Measurements from ENCODE around the gene SLC9A9. TPM values are rescaled to one million over a fixed set of nuclear protein-coding genes. Genes with fewer than 3 reads are reported as not detected.

The SLC9A9 gene
- total RNA-seq, 4 donors from 2014 or later = 1.1 to 15.9 (median 9.7) TPM

DNA sequence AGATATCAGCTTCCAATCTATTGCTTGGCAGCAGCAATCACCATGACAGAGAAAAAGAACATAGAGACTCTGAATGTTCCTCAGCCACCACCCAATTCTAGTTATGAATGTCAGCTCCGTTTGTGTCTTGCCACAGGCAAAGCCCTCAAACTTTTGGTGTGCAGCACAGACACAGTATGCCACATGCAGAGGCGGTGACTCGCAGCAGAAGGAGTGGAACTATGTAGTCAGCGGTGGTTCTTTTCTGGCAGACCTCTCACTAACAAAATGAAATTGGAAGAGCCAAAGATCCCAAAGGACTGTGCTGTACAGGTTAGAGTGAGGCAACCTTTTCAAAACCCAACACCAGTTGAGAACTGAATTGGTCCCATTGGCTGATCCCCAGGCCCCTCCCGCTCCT, 220.9 kb downstream of the SLC9A9 start:
- WGBS, 2 donors (ENCODE audit: low coverage in 1 of 2) = 85 to 96% methylated on average over 4 to 5 of the region's 5 CpGs
- Histone ChIP-seq H3K36me3 (no peaks in the 10 kb centered on the region), H3K4me3 (no peak overlapping the region), H3K27ac (no peak overlapping the region), H3K9me3 (no peaks in the 10 kb centered on the region), H3K4me1 (no peaks in the 10 kb centered on the region), H3K27me3 (no peaks in the 10 kb centered on the region)
- TF ChIP-seq POLR2AphosphoS5 (IDR thresholded peaks at IDR 0.05) (no peak), EP300 (IDR thresholded peaks at IDR 0.05; ENCODE audit: low read depth) (no peak), CTCF (IDR thresholded peaks at IDR 0.05) (no peak), POLR2A (IDR thresholded peaks at IDR 0.05) (no peak)
- intact Hi-C loops (cut with DNase I; ENCODE audit: low total_unique reads) (no loop called here), in situ Hi-C loops (cut with MboI; ENCODE audit: low pct_ligation_motif_present in 1 of 4, low pct_unique_long_range_greater_than_20kb in 1 of 4, low sequenced_read_pairs in 3 of 4) (no loop called here)
- DNase-seq = no peak

- Histone ChIP-seq H3K4me3 (no peak overlapping the region), H3K27me3 (no peaks in the 10 kb centered on the region), H3K4me1 (no peaks in the 10 kb centered on the region), H3K27ac (no peak overlapping the region), H3K36me3 (no peaks in the 10 kb centered on the region), H3K9me3 (no peaks in the 10 kb centered on the region)
- in situ Hi-C loops (cut with MboI; ENCODE audit: low pct_ligation_motif_present in 1 of 4, low pct_unique_long_range_greater_than_20kb in 1 of 4, low sequenced_read_pairs in 3 of 4) (no loop called here), intact Hi-C loops (cut with DNase I; ENCODE audit: low total_unique reads) (no loop called here)
- no peak for DNase-seq
- WGBS, 2 donors (ENCODE audit: low coverage in 1 of 2) = 77 to 86% methylated on average over 4 of the region's 4 CpGs
- TF ChIP-seq POLR2A (IDR thresholded peaks at IDR 0.05) = no peak
- no peak for TF ChIP-seq POLR2AphosphoS5 (IDR thresholded peaks at IDR 0.05)
- no peak for TF ChIP-seq EP300 (IDR thresholded peaks at IDR 0.05; ENCODE audit: low read depth)
These were observed 229.0 kb downstream of the SLC9A9 start for GRCh38 chr3:143619231-143619630.

GRCh38 chr3:143617050-143617449, 231.2 kb downstream of the SLC9A9 start:
- DNase-seq = no peak
- H3K4me1 ChIP-seq = no peaks in the 10 kb centered on the region
- no peak for TF ChIP-seq POLR2A (IDR thresholded peaks at IDR 0.05)
- no peak for TF ChIP-seq POLR2AphosphoS5 (IDR thresholded peaks at IDR 0.05)
- TF ChIP-seq EP300 (IDR thresholded peaks at IDR 0.05; ENCODE audit: low read depth) = no peak
- TF ChIP-seq CTCF (IDR thresholded peaks at IDR 0.05) = no peak
- intact Hi-C loops (cut with DNase I; ENCODE audit: low total_unique reads) = no loop called here
- no peaks in the 10 kb centered on the region for H3K9me3 ChIP-seq
- 87 to 90% methylated on average over 2 of the region's 2 CpGs for WGBS, 2 donors (ENCODE audit: low coverage in 1 of 2)
- no peak overlapping the region for H3K4me3 ChIP-seq
- H3K36me3 ChIP-seq = no peaks in the 10 kb centered on the region
- H3K27me3 ChIP-seq = no peaks in the 10 kb centered on the region
- H3K27ac ChIP-seq = no peak overlapping the region
- in situ Hi-C loops (cut with MboI; ENCODE audit: low pct_ligation_motif_present in 1 of 4, low pct_unique_long_range_greater_than_20kb in 1 of 4, low sequenced_read_pairs in 3 of 4) = no loop called here

GRCh38 chr3:143613226-143613625, 235.0 kb downstream of the SLC9A9 start:
- H3K4me3 ChIP-seq = no peak overlapping the region
- intact Hi-C loops (cut with DNase I; ENCODE audit: low total_unique reads) = no loop called here
- H3K4me1 ChIP-seq = no peaks in the 10 kb centered on the region
- no peak for DNase-seq
- no peaks in the 10 kb centered on the region for H3K27me3 ChIP-seq
- no peaks in the 10 kb centered on the region for H3K36me3 ChIP-seq
- in situ Hi-C loops (cut with MboI; ENCODE audit: low pct_ligation_motif_present in 1 of 4, low pct_unique_long_range_greater_than_20kb in 1 of 4, low sequenced_read_pairs in 3 of 4) = no loop called here
- TF ChIP-seq CTCF (IDR thresholded peaks at IDR 0.05) (no peak), POLR2AphosphoS5 (IDR thresholded peaks at IDR 0.05) (no peak), POLR2A (IDR thresholded peaks at IDR 0.05) (no peak), EP300 (IDR thresholded peaks at IDR 0.05; ENCODE audit: low read depth) (no peak)
- no peaks in the 10 kb centered on the region for H3K9me3 ChIP-seq
- no peak overlapping the region for H3K27ac ChIP-seq

DNA sequence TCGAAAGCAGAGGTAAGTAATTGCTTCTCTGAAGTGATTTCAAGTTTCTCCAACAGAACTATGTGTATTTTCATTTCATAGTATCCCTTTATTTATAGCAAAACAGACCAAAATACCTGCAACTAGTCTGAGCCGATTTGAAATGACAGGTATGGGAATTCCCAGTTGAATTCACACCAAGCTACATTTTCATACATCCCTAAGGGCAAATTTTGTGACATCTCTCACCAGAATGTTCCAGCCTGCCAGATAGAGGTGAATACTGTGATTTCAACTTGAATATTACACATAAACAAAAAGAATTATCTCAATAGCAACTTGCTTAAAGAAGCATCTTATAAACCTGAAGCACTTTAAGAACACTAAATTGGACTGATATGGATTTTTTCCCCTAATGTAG, 235.7 kb downstream of the SLC9A9 start:
- WGBS, 2 donors (ENCODE audit: low coverage in 1 of 2) = 82 to 100% methylated on average over 2 of the region's 2 CpGs
- Histone ChIP-seq H3K9me3 (no peaks in the 10 kb centered on the region), H3K36me3 (no peaks in the 10 kb centered on the region), H3K4me1 (no peaks in the 10 kb centered on the region), H3K27me3 (no peaks in the 10 kb centered on the region), H3K27ac (no peak overlapping the region), H3K4me3 (no peak overlapping the region)
- in situ Hi-C loops (cut with MboI; ENCODE audit: low pct_ligation_motif_present in 1 of 4, low pct_unique_long_range_greater_than_20kb in 1 of 4, low sequenced_read_pairs in 3 of 4) (no loop called here), intact Hi-C loops (cut with DNase I; ENCODE audit: low total_unique reads) (no loop called here)
- DNase-seq = no peak
- TF ChIP-seq EP300 (IDR thresholded peaks at IDR 0.05; ENCODE audit: low read depth) (no peak), POLR2A (IDR thresholded peaks at IDR 0.05) (no peak), CTCF (IDR thresholded peaks at IDR 0.05) (no peak), POLR2AphosphoS5 (IDR thresholded peaks at IDR 0.05) (no peak)

All from transverse colon (tissue), 4 donors.